Measurements from ENCODE around the gene LEF1. TPM values are rescaled to one million over a fixed set of nuclear protein-coding genes. Genes with fewer than 3 reads are reported as not detected.

Gene LEF1
- total RNA-seq, 2 experiments from 2014 or later: 111 to 122 TPM

GRCh38 chr4:108146336-108146735 is 22.4 kb downstream of the LEF1 start:
- intact Hi-C loops (cut with micrococcal nuclease): no loop called here
- Mint-ChIP-seq H3K4me1 (ENCODE audit: low read depth) (peaks cover 89% of the 10 kb centered on the region), H3K27me3 (no peaks in the 10 kb centered on the region), H3K27ac (peak overlapping the region; percentile 75), H3K36me3 (peaks cover 14% of the 10 kb centered on the region), H3K9me3 (no peaks in the 10 kb centered on the region), H3K4me3 (no peak overlapping the region)
- no peak for DNase-seq
- ChIA-PET POLR2A (no interaction called here), CTCF (interaction anchor here (1.0 to 1.3 kb wide), 2 partner anchors 10 to 117 kb away, joined by 3 read pairs; no protein-coding TSS in a partner anchor)

- peaks cover 93% of the 10 kb centered on the region for H3K4me1 Mint-ChIP-seq (ENCODE audit: low read depth)
- H3K4me3 Mint-ChIP-seq: peak overlapping the region; percentile 28
- H3K27me3 Mint-ChIP-seq: no peaks in the 10 kb centered on the region
- POLR2A ChIA-PET: interaction anchor here (0.8 kb wide), 1 partner anchor 24 kb away, joined by 4 read pairs; no protein-coding TSS in a partner anchor
- H3K9me3 Mint-ChIP-seq: no peaks in the 10 kb centered on the region
- peak overlapping the region; percentile 68 for H3K27ac Mint-ChIP-seq
- H3K36me3 Mint-ChIP-seq: peaks cover 12% of the 10 kb centered on the region
- peak; percentile 66 for DNase-seq
- intact Hi-C loops (cut with micrococcal nuclease): loop anchor here (1.0 kb wide), 1 partner anchor 19 kb away; no protein-coding TSS in a partner anchor
- CTCF ChIA-PET: interaction anchor here (0.7 to 1.5 kb wide), 3 partner anchors 12 to 126 kb away, joined by 3 read pairs; no protein-coding TSS in a partner anchor
Measured at GRCh38 chr4:108144451-108144850, 24.3 kb downstream of the LEF1 start.

GRCh38 chr4:108143515-108143914 is 25.2 kb downstream of the LEF1 start:
- Mint-ChIP-seq H3K36me3 (peaks cover 12% of the 10 kb centered on the region), H3K27me3 (no peaks in the 10 kb centered on the region), H3K9me3 (no peaks in the 10 kb centered on the region), H3K4me3 (peak overlapping the region; percentile 2), H3K27ac (peak overlapping the region; percentile 78), H3K4me1 (ENCODE audit: low read depth) (peaks cover 97% of the 10 kb centered on the region)
- POLR2A ChIA-PET: no interaction called here
- intact Hi-C loops (cut with micrococcal nuclease): loop anchor here (1.0 kb wide), 1 partner anchor 23 kb away; no protein-coding TSS in a partner anchor
- CTCF ChIA-PET: interaction anchor here (0.8 to 1.0 kb wide), 3 partner anchors 11 to 125 kb away, joined by 3 to 4 read pairs (median 3); no protein-coding TSS in a partner anchor
- no peak for DNase-seq

GRCh38 chr4:108142870-108143269 is 25.9 kb downstream of the LEF1 start:
- H3K9me3 Mint-ChIP-seq: no peaks in the 10 kb centered on the region
- H3K27me3 Mint-ChIP-seq: no peaks in the 10 kb centered on the region
- H3K36me3 Mint-ChIP-seq: peaks cover 12% of the 10 kb centered on the region
- intact Hi-C loops (cut with micrococcal nuclease): loop anchor here (1.0 kb wide), 1 partner anchor 23 kb away; no protein-coding TSS in a partner anchor
- peaks cover 97% of the 10 kb centered on the region for H3K4me1 Mint-ChIP-seq (ENCODE audit: low read depth)
- H3K27ac Mint-ChIP-seq: peak overlapping the region; percentile 78
- CTCF ChIA-PET: interaction anchor here (0.8 to 1.0 kb wide), 3 partner anchors 12 to 112 kb away, joined by 3 to 4 read pairs (median 4); no protein-coding TSS in a partner anchor
- no peak overlapping the region for H3K4me3 Mint-ChIP-seq
- POLR2A ChIA-PET: no interaction called here
- no peak for DNase-seq

- H3K4me3 Mint-ChIP-seq: peak overlapping the region; percentile 64
- peaks cover 90% of the 10 kb centered on the region for H3K4me1 Mint-ChIP-seq (ENCODE audit: low read depth)
- intact Hi-C loops (cut with micrococcal nuclease): loop anchor here (2.0 kb wide), 1 partner anchor 33 kb away; no protein-coding TSS in a partner anchor
- H3K9me3 Mint-ChIP-seq: no peaks in the 10 kb centered on the region
- DNase-seq: peak; percentile 67
- H3K27ac Mint-ChIP-seq: peak overlapping the region; percentile 88
- CTCF ChIA-PET: no interaction called here
- POLR2A ChIA-PET: interaction anchor here (0.6 to 0.9 kb wide), 4 partner anchors 11 to 26 kb away, joined by 3 to 4 read pairs (median 3); no protein-coding TSS in a partner anchor
- no peaks in the 10 kb centered on the region for H3K27me3 Mint-ChIP-seq
- H3K36me3 Mint-ChIP-seq: peaks cover 12% of the 10 kb centered on the region
Measured at GRCh38 chr4:108141213-108141950, 27.4 kb downstream of the LEF1 start.

GRCh38 chr4:108140328-108140727 is 28.4 kb downstream of the LEF1 start:
- intact Hi-C loops (cut with micrococcal nuclease): loop anchor here (2.0 kb wide), 1 partner anchor 32 kb away; no protein-coding TSS in a partner anchor
- DNase-seq: no peak
- ChIA-PET POLR2A (interaction anchor here (0.8 to 1.1 kb wide), 3 partner anchors 9 to 27 kb away, joined by 3 read pairs; no protein-coding TSS in a partner anchor), CTCF (interaction anchor here (1.5 kb wide), 1 partner anchor 22 kb away, joined by 3 read pairs; no protein-coding TSS in a partner anchor)
- H3K27me3 Mint-ChIP-seq: no peaks in the 10 kb centered on the region
- no peaks in the 10 kb centered on the region for H3K9me3 Mint-ChIP-seq
- peak overlapping the region; percentile 88 for H3K27ac Mint-ChIP-seq
- peaks cover 90% of the 10 kb centered on the region for H3K4me1 Mint-ChIP-seq (ENCODE audit: low read depth)
- peaks cover 9% of the 10 kb centered on the region for H3K36me3 Mint-ChIP-seq
- peak overlapping the region; percentile 64 for H3K4me3 Mint-ChIP-seq

GRCh38 chr4:108139089-108139488 is 29.6 kb downstream of the LEF1 start:
- H3K9me3 Mint-ChIP-seq: no peaks in the 10 kb centered on the region
- H3K27ac Mint-ChIP-seq: peak overlapping the region; percentile 88
- peaks cover 90% of the 10 kb centered on the region for H3K4me1 Mint-ChIP-seq (ENCODE audit: low read depth)
- peaks cover 11% of the 10 kb centered on the region for H3K36me3 Mint-ChIP-seq
- ChIA-PET POLR2A (interaction anchor here (0.6 to 2.0 kb wide), 9 partner anchors 8 to 108 kb away, joined by 3 to 11 read pairs (median 3); partner anchors contain the start of gene LEF1), CTCF (interaction anchor here (0.7 to 1.6 kb wide), 6 partner anchors 8 to 28 kb away, joined by 3 to 5 read pairs (median 3); no protein-coding TSS in a partner anchor)
- peak overlapping the region; percentile 48 for H3K4me3 Mint-ChIP-seq
- intact Hi-C loops (cut with micrococcal nuclease): loop anchor here (1.0 kb wide), 2 partner anchors 9 to 20 kb away; no protein-coding TSS in a partner anchor
- H3K27me3 Mint-ChIP-seq: no peaks in the 10 kb centered on the region
- no peak for DNase-seq

GRCh38 chr4:108135549-108136209 is 33.1 kb downstream of the LEF1 start:
- DNase-seq: peak; percentile 39
- intact Hi-C loops (cut with micrococcal nuclease): no loop called here
- peak overlapping the region; percentile 78 for H3K27ac Mint-ChIP-seq
- H3K9me3 Mint-ChIP-seq: no peaks in the 10 kb centered on the region
- H3K36me3 Mint-ChIP-seq: peaks cover 8% of the 10 kb centered on the region
- peaks cover 81% of the 10 kb centered on the region for H3K4me1 Mint-ChIP-seq (ENCODE audit: low read depth)
- CTCF ChIA-PET: interaction anchor here (0.9 to 1.3 kb wide), 2 partner anchors 46 to 105 kb away, joined by 4 read pairs; no protein-coding TSS in a partner anchor
- no peak overlapping the region for H3K4me3 Mint-ChIP-seq
- POLR2A ChIA-PET: no interaction called here
- H3K27me3 Mint-ChIP-seq: no peaks in the 10 kb centered on the region

GRCh38 chr4:108130955-108131354 is 37.8 kb downstream of the LEF1 start:
- CTCF ChIA-PET: interaction anchor here (0.8 to 2.2 kb wide), 12 partner anchors 8 to 158 kb away, joined by 3 to 10 read pairs (median 4); no protein-coding TSS in a partner anchor
- POLR2A ChIA-PET: interaction anchor here (1.2 to 1.5 kb wide), 3 partner anchors 9 to 54 kb away, joined by 3 read pairs; no protein-coding TSS in a partner anchor
- intact Hi-C loops (cut with micrococcal nuclease): no loop called here
- H3K27ac Mint-ChIP-seq: peak overlapping the region; percentile 12
- H3K4me3 Mint-ChIP-seq: no peak overlapping the region
- peaks cover 82% of the 10 kb centered on the region for H3K4me1 Mint-ChIP-seq (ENCODE audit: low read depth)
- no peaks in the 10 kb centered on the region for H3K27me3 Mint-ChIP-seq
- no peaks in the 10 kb centered on the region for H3K9me3 Mint-ChIP-seq
- peaks cover 12% of the 10 kb centered on the region for H3K36me3 Mint-ChIP-seq
- no peak for DNase-seq

- Mint-ChIP-seq H3K9me3 (no peaks in the 10 kb centered on the region), H3K4me1 (ENCODE audit: low read depth) (peaks cover 77% of the 10 kb centered on the region), H3K4me3 (no peak overlapping the region), H3K27ac (peak overlapping the region; percentile 66), H3K27me3 (no peaks in the 10 kb centered on the region), H3K36me3 (peaks cover 16% of the 10 kb centered on the region)
- intact Hi-C loops (cut with micrococcal nuclease): no loop called here
- DNase-seq: no peak
- ChIA-PET POLR2A (no interaction called here), CTCF (interaction anchor here (1.1 kb wide), 1 partner anchor 11 kb away, joined by 5 read pairs; no protein-coding TSS in a partner anchor)
Measured at GRCh38 chr4:108129196-108129595, 39.5 kb downstream of the LEF1 start.

GRCh38 chr4:108126806-108127205 is 41.9 kb downstream of the LEF1 start:
- no peak for DNase-seq
- Mint-ChIP-seq H3K4me3 (no peak overlapping the region), H3K36me3 (peaks cover 13% of the 10 kb centered on the region), H3K9me3 (no peaks in the 10 kb centered on the region), H3K4me1 (ENCODE audit: low read depth) (peaks cover 71% of the 10 kb centered on the region), H3K27ac (peak overlapping the region; percentile 74), H3K27me3 (no peaks in the 10 kb centered on the region)
- CTCF ChIA-PET: no interaction called here
- POLR2A ChIA-PET: no interaction called here
- intact Hi-C loops (cut with micrococcal nuclease): no loop called here
